ENCODE results near the gene TMEM139. TPM values are rescaled to one million over a fixed set of nuclear protein-coding genes. Genes with fewer than 3 reads are reported as not detected.

TMEM139 gene
- 1 to 10 TPM in 4 of 10 donors, under 1 TPM in 6; 0.46 to 1.3 (median 0.90) TPM for polyA plus RNA-seq (ENCODE audit: insufficient read length in 10 of 10)
- long read RNA-seq, donor 1 = 0 reads
- long read RNA-seq, donor 2 = 0 reads
- long read RNA-seq, donor 3 = 0 reads
- long read RNA-seq, donor 4 = 0 reads
- long read RNA-seq, donor 5 = 0 reads
- long read RNA-seq, donor 6 = 0 reads
- long read RNA-seq, donor 7, partial matches to known transcripts = 0 of 1 reads
- long read RNA-seq, donor 7, other reads (novel, unspliced or antisense) = 0 of 1 reads
- long read RNA-seq, donor 8, partial matches to known transcripts = 0 of 1 reads
- long read RNA-seq, donor 8, other reads (novel, unspliced or antisense) = 0 of 1 reads
- long read RNA-seq, donor 9, partial matches to known transcripts = 0 of 1 reads
- long read RNA-seq, donor 9, other reads (novel, unspliced or antisense) = 0 of 1 reads

GRCh38 chr7:143284591-143285469 is at the start of gene TMEM139:
TSS of gene TMEM139 (plus strand) at chr7:143284958. CDS start at chr7:143285958, 1,000 bp downstream.
- no peak for DNase-seq

- DNase-seq = no peak
These were observed 49.2 kb upstream of the TMEM139 start for GRCh38 chr7:143235561-143235960.

- DNase-seq = no peak
These were observed 48.3 kb upstream of the TMEM139 start for GRCh38 chr7:143236408-143236990.

GRCh38 chr7:143237366-143237765 is 47.4 kb upstream of the TMEM139 start:
- no peak for DNase-seq

GRCh38 chr7:143238289-143238980 is 46.3 kb upstream of the TMEM139 start:
- no peak for DNase-seq

- no peak for DNase-seq
These were observed 44.9 kb upstream of the TMEM139 start for GRCh38 chr7:143239813-143240212.

- peak; percentile 75 to 88 (median 82) for DNase-seq
These were observed 44.2 kb upstream of the TMEM139 start for GRCh38 chr7:143240291-143241168.

GRCh38 chr7:143242306-143242705 is 42.5 kb upstream of the TMEM139 start:
- no peak for DNase-seq

GRCh38 chr7:143243111-143243510 is 41.6 kb upstream of the TMEM139 start:
- DNase-seq = peak in 1 of 3 donors; percentile 26

GRCh38 chr7:143243614-143244013 is 41.1 kb upstream of the TMEM139 start:
- DNase-seq = peak in 1 of 3 donors; percentile 27

- no peak for DNase-seq
These were observed 40.4 kb upstream of the TMEM139 start for GRCh38 chr7:143244321-143244720.

GRCh38 chr7:143245123-143245522 is 39.6 kb upstream of the TMEM139 start:
- no peak for DNase-seq

- DNase-seq = no peak
These were observed 37.4 kb upstream of the TMEM139 start for GRCh38 chr7:143247372-143247771.

GRCh38 chr7:143248761-143249354 is 35.9 kb upstream of the TMEM139 start:
- DNase-seq = no peak

GRCh38 chr7:143250199-143250598 is 34.6 kb upstream of the TMEM139 start:
- DNase-seq = no peak

GRCh38 chr7:143250822-143251221 is 33.9 kb upstream of the TMEM139 start:
- DNase-seq = no peak

- no peak for DNase-seq
These were observed 32.8 kb upstream of the TMEM139 start for GRCh38 chr7:143252006-143252405.

- DNase-seq = no peak
These were observed 29.2 kb upstream of the TMEM139 start for GRCh38 chr7:143255564-143255963.

- no peak for DNase-seq
These were observed 28.4 kb upstream of the TMEM139 start for GRCh38 chr7:143256325-143256724.

- no peak for DNase-seq
These were observed 27.8 kb upstream of the TMEM139 start for GRCh38 chr7:143256932-143257331.

Measured in muscle of back (tissue), 13 donors.